HUDEP-2 (cell line): Measurements from ENCODE around the gene IGFN1.
"Not testable (repeated sequence)": the region's sequence is repeated elsewhere in the genome, so short reads cannot be mapped to it uniquely, and the experiment has no call there.

ENCODE experiments used
- DNase-seq, 76 experiments: peaks; one replicate each; lab custom pipeline; 2025; ENCODE audit not compliant: unreplicated experiment in 76 of 76; lab: John Stamatoyannopoulos, UW

IGFN1 gene

GRCh38 chr1:201157949-201158348 lies 32.7 kb upstream of the IGFN1 start:
- DNase-seq, result no peak

- not testable (repeated sequence) for DNase-seq
Measured at GRCh38 chr1:201163036-201163435, 27.6 kb upstream of the IGFN1 start.

- DNase-seq, result no peak
Measured at GRCh38 chr1:201163707-201164106, 26.9 kb upstream of the IGFN1 start.

GRCh38 chr1:201164645-201165044 lies 26.0 kb upstream of the IGFN1 start:
- DNase-seq, result no peak

- DNase-seq, result no peak
Measured at GRCh38 chr1:201167041-201167991, 23.3 kb upstream of the IGFN1 start.

- no peak for DNase-seq
Measured at GRCh38 chr1:201169203-201169602, 21.4 kb upstream of the IGFN1 start.

- no peak for DNase-seq
Measured at GRCh38 chr1:201169971-201170532, 20.6 kb upstream of the IGFN1 start.

GRCh38 chr1:201170533-201171062 lies 20.0 kb upstream of the IGFN1 start:
- DNase-seq, result peak in 74 of 76 experiments; percentile 17 to 91 (median 78)

GRCh38 chr1:201171063-201172036 lies 19.3 kb upstream of the IGFN1 start:
- peak in 2 of 76 experiments; percentile 12 to 15 for DNase-seq

- no peak for DNase-seq
Measured at GRCh38 chr1:201172326-201172725, 18.3 kb upstream of the IGFN1 start.

- DNase-seq, result no peak
Measured at GRCh38 chr1:201172999-201173610, 17.5 kb upstream of the IGFN1 start.

- DNase-seq, result no peak
Measured at GRCh38 chr1:201173736-201174135, 16.9 kb upstream of the IGFN1 start.

- DNase-seq, result no peak
Measured at GRCh38 chr1:201175820-201176500, 14.7 kb upstream of the IGFN1 start.

- DNase-seq, result no peak
Measured at GRCh38 chr1:201176940-201177339, 13.7 kb upstream of the IGFN1 start.

GRCh38 chr1:201178718-201179117 lies 11.9 kb upstream of the IGFN1 start:
- no peak for DNase-seq

- DNase-seq, result no peak
Measured at GRCh38 chr1:201180141-201180540, 10.5 kb upstream of the IGFN1 start.

GRCh38 chr1:201180901-201181300 lies 9.7 kb upstream of the IGFN1 start:
- DNase-seq, result no peak

- DNase-seq, result no peak
Measured at GRCh38 chr1:201181323-201181722, 9.3 kb upstream of the IGFN1 start.

GRCh38 chr1:201181726-201182125 lies 8.9 kb upstream of the IGFN1 start:
- DNase-seq, result no peak

GRCh38 chr1:201183209-201183608 lies 7.4 kb upstream of the IGFN1 start:
- DNase-seq, result no peak
